HG03565 (cell line): ENCODE data around the gene ABCC8.
"Not testable (repeated sequence)": the region's sequence is repeated elsewhere in the genome, so short reads cannot be mapped to it uniquely, and the experiment has no call there.

Experiments
- ATAC-seq: cut with Tn5 transposase; IDR thresholded peaks from one replicate; pipeline ENCODE4 v1.9.1; 2021; ENCODE audit warnings: mild to moderate bottlenecking, moderate library complexity; ENCODE audit not compliant: unreplicated experiment

The ABCC8 gene

GRCh38 chr11:17432002-17432401 lies 44.6 kb downstream of the ABCC8 start:
- no peak for ATAC-seq

GRCh38 chr11:17431139-17431538 lies 45.5 kb downstream of the ABCC8 start:
- no peak for ATAC-seq

DNA sequence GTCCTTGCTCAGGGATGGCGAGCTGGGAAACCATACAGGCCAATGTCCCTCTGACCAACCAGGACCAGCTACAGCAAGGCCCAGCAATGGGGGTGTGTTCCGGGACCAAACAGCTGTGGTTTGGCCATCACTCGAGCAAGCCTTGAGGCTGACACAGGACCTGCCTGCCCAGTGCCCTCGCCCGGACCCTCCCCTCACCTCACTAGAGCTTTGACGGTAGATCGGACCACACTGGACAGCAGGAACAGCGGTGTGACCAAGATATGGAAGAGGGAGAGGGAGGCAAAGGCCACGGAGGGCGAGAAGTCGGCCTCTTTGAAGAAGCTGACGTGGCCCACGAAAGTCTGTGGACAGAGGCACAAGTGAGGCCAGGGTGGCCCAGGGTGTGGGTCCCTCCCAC lies 46.0 kb downstream of the ABCC8 start:
- no peak for ATAC-seq

- no peak for ATAC-seq
These were observed 47.7 kb downstream of the ABCC8 start for GRCh38 chr11:17428925-17429324.

DNA sequence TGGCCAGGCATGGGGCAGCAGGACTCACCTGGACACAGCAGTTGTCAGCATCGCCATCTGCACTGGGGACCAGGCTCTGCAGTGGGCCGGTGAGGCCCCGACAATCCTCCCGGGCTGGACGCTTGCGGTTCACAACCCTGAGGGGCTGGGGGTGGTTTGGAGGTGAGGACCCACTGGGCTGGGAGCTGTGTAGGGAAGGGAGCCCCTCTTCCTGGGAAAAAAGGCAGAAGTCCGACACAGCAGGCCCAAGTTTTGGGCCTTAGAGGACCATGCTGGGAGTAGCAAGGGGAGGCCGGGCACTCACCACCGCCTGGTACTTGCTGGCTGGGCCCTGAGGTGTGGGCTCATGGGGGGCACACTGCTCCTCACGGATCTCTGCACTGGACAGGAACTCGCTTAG lies 48.4 kb downstream of the ABCC8 start:
- no peak for ATAC-seq

- not testable (repeated sequence) for ATAC-seq
These were observed 50.4 kb downstream of the ABCC8 start for GRCh38 chr11:17426233-17426632.

GRCh38 chr11:17423533-17424310 lies 52.9 kb downstream of the ABCC8 start:
- ATAC-seq = no peak

GRCh38 chr11:17421781-17422180 lies 54.9 kb downstream of the ABCC8 start:
- no peak for ATAC-seq

- no peak for ATAC-seq
These were observed 58.1 kb downstream of the ABCC8 start for GRCh38 chr11:17418444-17419081.

DNA sequence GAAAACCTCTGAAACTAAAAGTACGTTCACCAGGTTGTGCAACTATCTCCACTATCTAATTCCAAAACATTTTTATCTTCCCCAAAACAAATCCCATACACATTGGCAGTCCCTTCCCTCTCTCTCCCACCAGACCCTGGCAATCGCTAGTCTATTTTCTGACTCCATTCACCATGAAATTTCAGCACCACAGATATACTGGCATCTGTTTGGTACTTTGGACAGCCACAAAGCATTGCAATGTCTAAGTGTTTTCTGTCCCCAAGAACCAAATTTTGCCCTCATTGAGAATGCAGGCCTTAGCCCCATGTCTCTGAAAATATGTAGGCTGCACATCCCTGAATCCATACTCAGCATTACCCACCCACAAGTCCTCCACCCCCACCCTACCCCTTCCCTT lies 60.2 kb downstream of the ABCC8 start:
- no peak for ATAC-seq

DNA sequence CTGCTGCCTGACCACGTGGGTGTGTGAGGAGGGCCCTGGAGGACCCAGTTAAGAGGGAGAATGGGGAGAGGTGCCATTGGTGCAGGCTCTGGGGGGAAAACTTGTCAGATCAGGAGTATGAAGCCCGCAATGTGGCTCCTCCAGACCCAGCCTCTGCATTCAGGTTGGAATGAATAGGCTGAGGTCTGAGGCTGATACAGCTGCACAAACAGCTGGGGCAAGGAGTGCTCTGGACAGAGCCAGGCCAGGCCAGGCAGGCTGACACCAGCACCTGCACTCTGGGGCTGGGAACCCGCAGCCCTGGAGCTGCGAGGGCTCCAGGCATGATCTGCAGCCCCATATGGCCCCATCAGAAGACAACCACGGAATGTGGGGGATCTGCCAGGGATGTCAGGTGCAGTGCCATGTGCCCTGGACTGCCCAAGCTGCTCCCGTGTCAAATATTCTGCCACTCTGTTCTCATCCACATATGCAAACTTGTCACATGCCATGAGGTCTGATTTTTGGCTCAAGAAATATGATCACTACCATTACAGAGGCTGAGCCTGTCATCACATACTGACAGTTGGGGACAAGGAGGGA lies 61.0 kb downstream of the ABCC8 start:
- no peak for ATAC-seq

GRCh38 chr11:17414992-17415391 lies 61.7 kb downstream of the ABCC8 start:
- no peak for ATAC-seq

DNA sequence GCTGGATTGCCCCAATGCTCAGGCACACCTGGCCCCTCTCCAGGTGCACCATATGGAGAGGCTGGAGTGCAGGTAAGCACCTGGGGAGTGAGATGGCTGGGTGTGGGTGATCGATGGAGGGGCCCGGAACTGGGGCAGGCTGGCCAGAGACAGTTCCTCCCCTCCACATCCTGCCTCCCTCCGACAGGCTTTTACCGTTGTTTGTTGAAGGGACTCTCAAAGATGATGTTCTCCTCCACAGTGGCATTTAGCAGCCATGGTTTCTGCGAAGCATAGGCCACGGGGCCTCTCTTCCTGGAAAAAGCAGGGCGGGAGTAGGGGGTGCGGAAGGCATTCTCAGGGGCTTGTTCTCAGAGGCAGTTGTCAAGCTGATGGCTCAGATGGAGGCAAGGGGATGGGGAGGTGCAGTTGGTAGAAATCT lies 62.3 kb downstream of the ABCC8 start:
- no peak for ATAC-seq

GRCh38 chr11:17413414-17414316 lies 63.0 kb downstream of the ABCC8 start:
- ATAC-seq = no peak

DNA sequence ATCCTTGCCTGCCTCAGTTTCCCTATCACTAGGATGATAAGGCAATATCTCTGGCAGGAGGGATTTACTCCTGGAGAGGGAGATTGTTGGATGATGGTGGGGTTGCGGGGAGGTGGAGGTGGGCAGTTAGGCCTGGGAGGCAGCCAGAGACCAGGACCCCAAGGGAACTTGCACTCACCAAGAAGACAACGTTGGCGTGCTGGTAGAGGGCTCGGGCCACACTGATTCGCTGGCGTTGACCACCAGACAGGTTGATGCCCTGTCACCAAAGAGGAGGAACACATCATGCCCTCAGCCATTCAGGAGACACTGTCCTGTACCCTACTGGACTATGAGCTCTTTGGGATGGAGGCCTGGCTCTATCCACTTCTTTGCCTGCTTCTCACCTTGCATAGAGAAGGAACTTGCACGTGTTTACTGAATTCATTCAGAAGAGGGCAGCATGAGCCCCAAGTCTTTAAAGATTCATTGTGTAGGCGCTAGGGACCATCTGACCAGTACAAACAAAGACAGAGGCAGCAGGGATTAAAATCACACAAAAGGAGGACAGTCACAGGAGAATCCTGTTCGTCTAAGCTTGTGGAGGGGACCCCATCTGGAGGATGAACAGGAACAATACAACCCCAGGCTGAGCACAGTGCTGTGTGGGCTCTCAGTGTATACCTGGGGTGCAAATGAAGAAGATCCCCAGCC lies 64.0 kb downstream of the ABCC8 start:
- no peak for ATAC-seq

- no peak for ATAC-seq
These were observed 65.2 kb downstream of the ABCC8 start for GRCh38 chr11:17411418-17411817.

DNA sequence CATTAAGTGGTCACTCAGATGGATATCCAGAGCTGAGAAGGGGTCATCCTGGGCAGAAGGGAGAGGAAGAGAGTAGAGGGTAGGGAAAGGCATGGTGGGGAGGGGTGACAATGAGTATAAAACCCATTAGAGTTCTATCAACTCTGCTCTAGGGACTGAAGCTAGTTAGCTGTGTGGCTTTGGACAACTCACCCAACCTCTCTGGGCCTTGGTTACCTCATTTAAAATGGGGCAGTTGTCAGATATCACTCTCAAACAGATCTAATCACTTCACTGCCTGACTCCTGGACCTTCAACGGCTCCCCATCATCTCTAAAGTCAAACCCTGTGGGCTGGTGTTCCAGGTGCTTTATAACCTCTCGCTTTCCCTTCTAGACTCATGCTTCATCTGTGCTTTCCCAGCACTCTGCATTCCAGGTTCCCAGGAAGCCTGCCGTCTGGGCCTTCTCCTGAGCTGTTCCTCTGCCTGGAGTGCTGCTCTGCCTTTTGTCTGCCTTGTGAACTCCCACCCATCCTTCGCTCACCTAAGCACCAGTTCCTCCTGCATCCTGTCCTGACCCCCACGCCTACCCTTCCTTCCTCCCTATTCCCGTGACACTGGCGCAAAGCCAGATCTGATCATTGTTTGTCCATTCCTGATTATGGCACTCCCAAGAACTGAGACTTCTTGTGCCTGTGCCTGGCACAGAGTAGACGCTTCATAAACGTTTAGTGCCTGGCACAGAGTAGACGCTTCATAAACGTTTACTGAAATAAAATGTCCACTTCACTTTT lies 65.9 kb downstream of the ABCC8 start:
- no peak for ATAC-seq

GRCh38 chr11:17408641-17409040 lies 68.0 kb downstream of the ABCC8 start:
- ATAC-seq = no peak

GRCh38 chr11:17408026-17408425 lies 68.6 kb downstream of the ABCC8 start:
- no peak for ATAC-seq

GRCh38 chr11:17407575-17407974 lies 69.1 kb downstream of the ABCC8 start:
- ATAC-seq = no peak
